Measurements from ENCODE around the gene RPL38.
A peak's percentile ranks its signal among the peaks of the same experiment; 100 is the strongest.

The RPL38 gene

GRCh38 chr17:74203439-74204240 lies at the start of gene RPL38:
Gene RPL38, plus strand, starts transcription at chr17:74203678. Its CDS starts 278 bp downstream, at chr17:74203956.
- DNase-seq = peak; percentile 97 to 98
- TF ChIP-seq GATA1 (IDR thresholded peaks at IDR 0.05; ENCODE audit: low read depth, low read length) (no peak), POLR2A (IDR thresholded peaks at IDR 0.05; ENCODE audit: low read length) (peak; percentile 98)

DNA sequence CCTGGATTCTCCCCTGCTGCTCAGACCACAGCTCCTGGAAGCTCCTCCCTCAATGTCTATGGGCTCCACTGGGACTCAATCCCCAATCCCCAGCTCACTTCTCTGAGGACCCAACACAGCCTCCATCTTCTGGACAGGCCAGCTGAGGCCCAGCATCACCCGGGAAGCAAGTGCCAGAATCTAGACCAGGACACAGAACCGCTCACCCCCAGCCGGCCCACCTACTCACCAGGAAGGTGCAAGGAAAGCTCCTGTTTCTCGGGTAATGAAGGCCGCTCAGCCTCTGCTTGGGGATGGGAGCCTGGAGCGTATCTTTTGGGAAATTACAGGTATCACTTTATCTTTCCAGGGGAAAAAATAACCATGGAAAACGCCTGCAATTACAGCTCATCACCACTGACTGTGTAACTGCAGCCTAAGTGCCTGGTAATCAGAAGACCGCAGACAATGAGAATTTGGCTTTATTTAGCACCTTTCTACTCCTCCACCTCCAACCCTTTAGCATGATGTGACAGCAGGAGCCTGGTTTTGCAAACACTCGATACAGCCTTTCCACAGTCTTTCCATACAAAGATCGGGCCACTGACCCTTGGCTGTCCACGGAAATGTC lies 49.6 kb upstream of the RPL38 start:
- DNase-seq = no peak
- TF ChIP-seq POLR2A (IDR thresholded peaks at IDR 0.05; ENCODE audit: low read length) (no peak), GATA1 (IDR thresholded peaks at IDR 0.05; ENCODE audit: low read depth, low read length) (no peak)

DNA sequence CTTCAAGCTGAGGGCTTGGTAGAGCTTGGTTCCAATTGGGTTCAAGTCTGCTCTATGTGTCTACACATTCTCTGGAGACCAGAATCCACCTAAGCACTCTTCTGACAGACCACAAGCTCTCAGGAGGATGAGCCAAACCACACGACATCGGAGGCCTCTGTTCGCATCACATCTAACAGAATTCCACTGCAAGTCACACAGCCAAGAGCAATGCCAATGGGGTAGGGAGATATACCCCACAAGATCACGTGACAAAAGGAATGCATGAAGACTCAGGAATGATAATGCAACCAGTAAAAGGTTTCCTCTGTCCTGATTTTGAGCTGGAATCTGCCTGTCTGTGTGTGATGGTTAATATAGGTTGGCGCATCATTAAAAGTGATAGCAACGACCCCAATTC lies 46.6 kb upstream of the RPL38 start:
- TF ChIP-seq POLR2A (IDR thresholded peaks at IDR 0.05; ENCODE audit: low read length) (no peak), GATA1 (IDR thresholded peaks at IDR 0.05; ENCODE audit: low read depth, low read length) (no peak)
- DNase-seq = no peak

DNA sequence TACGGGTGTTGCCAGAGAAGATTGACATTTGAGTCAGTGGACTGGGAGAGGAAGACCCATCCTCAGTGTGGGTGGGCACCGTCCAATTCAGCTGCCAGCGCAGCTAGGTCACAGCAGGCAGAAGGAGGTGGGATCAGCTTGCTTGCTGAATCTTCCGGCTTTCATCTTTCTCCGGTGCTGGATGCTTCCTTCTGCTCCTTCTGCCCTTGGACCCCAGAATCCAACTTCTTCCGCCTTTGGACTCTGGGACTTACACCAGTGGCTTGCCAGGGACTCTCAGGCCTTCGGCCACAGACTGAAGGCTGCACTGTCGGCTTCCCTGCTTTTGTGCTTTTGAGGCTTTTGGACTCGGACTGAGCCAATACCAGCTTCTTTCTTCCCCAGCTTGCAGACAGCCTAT lies 46.1 kb upstream of the RPL38 start:
- DNase-seq = no peak
- no peak for TF ChIP-seq POLR2A (IDR thresholded peaks at IDR 0.05; ENCODE audit: low read length)
- TF ChIP-seq GATA1 (IDR thresholded peaks at IDR 0.05; ENCODE audit: low read depth, low read length) = no peak

GRCh38 chr17:74158761-74159160 lies 44.7 kb upstream of the RPL38 start:
- TF ChIP-seq POLR2A (IDR thresholded peaks at IDR 0.05; ENCODE audit: low read length) = no peak
- TF ChIP-seq GATA1 (IDR thresholded peaks at IDR 0.05; ENCODE audit: low read depth, low read length) = no peak
- DNase-seq = no peak

- TF ChIP-seq GATA1 (IDR thresholded peaks at IDR 0.05; ENCODE audit: low read depth, low read length) (no peak), POLR2A (IDR thresholded peaks at IDR 0.05; ENCODE audit: low read length) (no peak)
- DNase-seq = no peak
These were observed 44.1 kb upstream of the RPL38 start for GRCh38 chr17:74159226-74159840.

- DNase-seq = no peak
- TF ChIP-seq GATA1 (IDR thresholded peaks at IDR 0.05; ENCODE audit: low read depth, low read length) (no peak), POLR2A (IDR thresholded peaks at IDR 0.05; ENCODE audit: low read length) (no peak)
These were observed 42.6 kb upstream of the RPL38 start for GRCh38 chr17:74160656-74161502.

DNA sequence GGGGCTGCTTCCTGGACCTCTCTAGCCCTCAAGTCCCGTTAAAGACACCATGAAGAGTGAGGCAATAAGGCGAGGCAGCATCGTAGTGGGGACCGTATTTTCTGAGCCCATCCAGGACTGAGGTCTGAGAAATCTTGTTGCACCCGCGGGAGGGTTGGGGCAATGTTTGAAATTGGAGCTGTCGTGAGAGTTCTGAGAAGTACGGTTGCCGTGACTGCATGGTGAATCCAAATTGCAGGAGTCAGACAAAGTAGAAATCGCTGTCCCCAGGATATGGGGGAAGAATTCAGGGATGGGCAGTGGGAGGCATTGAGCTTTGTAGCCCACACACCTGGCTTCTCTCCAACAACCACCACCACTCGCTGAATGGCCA lies 42.0 kb upstream of the RPL38 start:
- TF ChIP-seq POLR2A (IDR thresholded peaks at IDR 0.05; ENCODE audit: low read length) (no peak), GATA1 (IDR thresholded peaks at IDR 0.05; ENCODE audit: low read depth, low read length) (no peak)
- DNase-seq = no peak

- TF ChIP-seq POLR2A (IDR thresholded peaks at IDR 0.05; ENCODE audit: low read length) = no peak
These were observed 40.1 kb upstream of the RPL38 start for GRCh38 chr17:74163271-74163821.

GRCh38 chr17:74163836-74164235 lies 39.6 kb upstream of the RPL38 start:
- DNase-seq = no peak
- no peak for TF ChIP-seq GATA1 (IDR thresholded peaks at IDR 0.05; ENCODE audit: low read depth, low read length)
- no peak for TF ChIP-seq POLR2A (IDR thresholded peaks at IDR 0.05; ENCODE audit: low read length)

More at GRCh38 chr17:74163271-74163821, 40.1 kb upstream of the RPL38 start:
- no peak for DNase-seq

DNA sequence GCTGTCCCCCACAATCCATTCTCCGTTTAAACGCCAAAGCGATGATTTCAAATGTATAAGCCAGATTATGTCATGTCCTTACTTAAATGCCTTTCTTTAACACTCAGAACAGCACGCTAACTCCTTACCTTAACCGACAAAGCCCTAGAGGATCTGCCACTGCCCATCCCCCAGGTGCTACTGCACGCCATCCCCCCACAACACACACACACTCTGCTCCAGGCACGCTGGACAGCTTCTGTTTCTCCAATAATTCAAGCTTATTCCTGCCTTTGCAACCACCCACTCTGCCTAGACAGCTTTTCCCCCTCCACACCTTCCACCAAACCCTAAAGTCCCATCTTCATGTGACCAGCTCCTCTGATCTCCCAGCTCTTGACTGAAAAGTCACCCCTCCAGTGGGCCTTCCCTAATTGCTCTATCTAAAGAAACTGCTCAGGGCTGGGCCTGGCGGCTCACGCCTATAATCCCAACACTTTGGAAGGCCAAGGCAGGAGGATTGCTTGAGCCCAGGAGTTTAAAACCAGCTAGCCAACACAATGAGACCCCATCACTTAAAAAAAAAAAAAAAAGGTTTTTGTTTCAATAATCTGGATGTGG lies 38.9 kb upstream of the RPL38 start:
- DNase-seq = no peak
- TF ChIP-seq GATA1 (IDR thresholded peaks at IDR 0.05; ENCODE audit: low read depth, low read length) (no peak), POLR2A (IDR thresholded peaks at IDR 0.05; ENCODE audit: low read length) (no peak)

DNA sequence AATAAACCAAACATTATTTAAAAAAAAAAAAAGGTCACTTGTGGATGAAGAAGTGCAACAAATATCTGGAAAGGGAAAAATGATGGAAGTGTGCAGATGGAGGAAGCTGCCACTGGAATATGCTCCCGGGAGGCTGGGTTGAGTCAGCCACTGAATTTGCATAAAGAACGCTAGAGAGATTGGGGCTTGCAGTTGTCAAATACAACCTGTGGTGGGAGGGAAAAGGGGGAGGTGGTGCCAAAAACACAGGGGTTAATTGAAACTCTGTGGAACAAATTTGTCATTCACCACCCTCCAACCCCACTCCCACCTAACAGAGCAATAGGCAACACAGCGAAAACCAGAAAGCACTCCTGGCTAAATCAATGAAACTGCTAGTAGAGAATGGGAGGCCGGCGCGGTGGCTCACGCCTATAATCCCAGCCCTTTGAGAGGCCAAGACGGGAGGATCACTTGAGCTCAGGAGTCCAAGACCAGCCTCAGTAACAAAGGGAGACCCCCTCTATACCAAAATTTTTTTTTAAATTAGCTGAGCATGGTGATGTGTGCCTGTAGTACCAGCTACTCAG lies 37.6 kb upstream of the RPL38 start:
- TF ChIP-seq GATA1 (IDR thresholded peaks at IDR 0.05; ENCODE audit: low read depth, low read length) (no peak), POLR2A (IDR thresholded peaks at IDR 0.05; ENCODE audit: low read length) (no peak)
- no peak for DNase-seq

- DNase-seq = no peak
- TF ChIP-seq POLR2A (IDR thresholded peaks at IDR 0.05; ENCODE audit: low read length) = no peak
- no peak for TF ChIP-seq GATA1 (IDR thresholded peaks at IDR 0.05; ENCODE audit: low read depth, low read length)
These were observed 32.6 kb upstream of the RPL38 start for GRCh38 chr17:74170924-74171323.
